Prostate gland (tissue), 2 donors: ENCODE measurements around the gene OR8D2.

Experiments used
- CTCF ChIP-seq, 4 experiments: fragments of 200-600 bp in 2 of 4; fragments of 450-650 bp in 2 of 4; sonication (generic) in 2 of 4; IDR thresholded peaks; 1 replicate in 3 of 4; 2 replicates in 1 of 4; pipeline ENCODE4 v1.5.1; 2016 to 2019; ENCODE audit warnings: antibody characterized with exemption in 4 of 4, mild to moderate bottlenecking in 2 of 4, moderate library complexity in 2 of 4
- POLR2A ChIP-seq: fragments of 450-650 bp; IDR thresholded peaks from one replicate; pipeline ENCODE4 v1.6.1; 2016; ENCODE audit warnings: antibody characterized with exemption, mild to moderate bottlenecking
- POLR2AphosphoS5 ChIP-seq: sonication (generic); formaldehyde crosslinking; IDR thresholded peaks from one replicate; pipeline ENCODE4 v1.6.1; 2017; ENCODE audit warnings: antibody characterized with exemption

- TF ChIP-seq CTCF (IDR thresholded peaks at IDR 0.05) (no peak), POLR2AphosphoS5 (no peak), POLR2A (no peak)
These were observed 39.6 kb upstream of the OR8D2 start for GRCh38 chr11:124359566-124359965.
